HPDE6-E6E7 (cell line): ENCODE data around the gene ATG9A.
A peak's percentile ranks its signal among the peaks of the same experiment; 100 is the strongest.
"Not testable (repeated sequence)": the region's sequence is repeated elsewhere in the genome, so short reads cannot be mapped to it uniquely, and the experiment has no call there.

Source experiments
- DNase-seq: peaks from one replicate; pipeline ENCODE4 v3.0.0; 2011; ENCODE audit warnings: missing footprints; ENCODE audit errors: extremely low spot score

The ATG9A gene

GRCh38 chr2:219229305-219230058 is at the start of gene ATG9A, which contains the start of gene ANKZF1:
ATG9A (minus strand) TSS chr2:219229636; CDS start chr2:219228024, 1,612 bp downstream.
ANKZF1 (plus strand) TSS chr2:219229806; CDS start chr2:219230258, 452 bp downstream.
- DNase-seq, result peak; percentile 99

- DNase-seq, result no peak
Measured at GRCh38 chr2:219278655-219279150, 49.3 kb upstream of the ATG9A start.

- peak; percentile 58 for DNase-seq
Measured at GRCh38 chr2:219277703-219278654, 48.5 kb upstream of the ATG9A start.

- peak; percentile 72 for DNase-seq
Measured at GRCh38 chr2:219274361-219274921, 45.0 kb upstream of the ATG9A start.

- DNase-seq, result peak; percentile 93
Measured at GRCh38 chr2:219273937-219274336, 44.5 kb upstream of the ATG9A start.

GRCh38 chr2:219272995-219273394 is 43.6 kb upstream of the ATG9A start:
- DNase-seq, result no peak

- DNase-seq, result no peak
Measured at GRCh38 chr2:219272356-219272755, 42.9 kb upstream of the ATG9A start.

GRCh38 chr2:219271021-219271420 is 41.6 kb upstream of the ATG9A start:
- DNase-seq, result no peak

- DNase-seq, result no peak
Measured at GRCh38 chr2:219270055-219270372, 40.6 kb upstream of the ATG9A start.

- DNase-seq, result no peak
Measured at GRCh38 chr2:219269362-219270054, 40.1 kb upstream of the ATG9A start.

- DNase-seq, result no peak
Measured at GRCh38 chr2:219268294-219268693, 38.9 kb upstream of the ATG9A start.

- DNase-seq, result no peak
Measured at GRCh38 chr2:219266886-219267285, 37.5 kb upstream of the ATG9A start.

- DNase-seq, result no peak
Measured at GRCh38 chr2:219266232-219266631, 36.8 kb upstream of the ATG9A start.

GRCh38 chr2:219261024-219261855 is 31.8 kb upstream of the ATG9A start:
- no peak for DNase-seq

- not testable (repeated sequence) for DNase-seq
Measured at GRCh38 chr2:219258942-219259341, 29.5 kb upstream of the ATG9A start.

GRCh38 chr2:219254590-219255201 is 25.3 kb upstream of the ATG9A start:
- DNase-seq, result no peak

GRCh38 chr2:219253753-219254589 is 24.5 kb upstream of the ATG9A start, which contains the start of gene TUBA4A:
TUBA4A (minus strand) TSS chr2:219253918; CDS start chr2:219253858, 60 bp downstream.
- DNase-seq, result peak; percentile 90

GRCh38 chr2:219252900-219253752 is 23.7 kb upstream of the ATG9A start, which contains the start of gene TUBA4B:
TUBA4B (plus strand) TSS chr2:219253243; CDS start chr2:219253408, 165 bp downstream.
- no peak for DNase-seq
